ENCODE results near the gene TCF19.
"Not testable (repeated sequence)": the region's sequence is repeated elsewhere in the genome, so short reads cannot be mapped to it uniquely, and the experiment has no call there.

DNA sequence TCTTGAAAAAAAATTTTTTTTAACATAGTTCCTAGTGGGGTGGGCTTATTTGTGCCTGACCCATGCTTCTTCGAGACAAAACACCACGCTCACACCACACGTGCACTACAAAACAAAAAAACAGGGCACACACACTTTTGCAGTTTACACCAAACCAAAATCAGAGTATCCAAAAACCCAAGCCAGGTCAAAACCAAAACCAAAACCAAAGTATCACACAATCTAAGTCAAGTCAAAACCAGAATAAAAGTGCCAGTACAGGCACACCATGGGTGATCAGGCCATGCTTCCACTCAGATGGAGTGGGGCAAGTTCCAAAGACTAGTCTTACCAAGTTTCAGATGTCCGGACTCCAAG, 27.3 kb downstream of the TCF19 start:
- TF ChIP-seq, protein P1, sequence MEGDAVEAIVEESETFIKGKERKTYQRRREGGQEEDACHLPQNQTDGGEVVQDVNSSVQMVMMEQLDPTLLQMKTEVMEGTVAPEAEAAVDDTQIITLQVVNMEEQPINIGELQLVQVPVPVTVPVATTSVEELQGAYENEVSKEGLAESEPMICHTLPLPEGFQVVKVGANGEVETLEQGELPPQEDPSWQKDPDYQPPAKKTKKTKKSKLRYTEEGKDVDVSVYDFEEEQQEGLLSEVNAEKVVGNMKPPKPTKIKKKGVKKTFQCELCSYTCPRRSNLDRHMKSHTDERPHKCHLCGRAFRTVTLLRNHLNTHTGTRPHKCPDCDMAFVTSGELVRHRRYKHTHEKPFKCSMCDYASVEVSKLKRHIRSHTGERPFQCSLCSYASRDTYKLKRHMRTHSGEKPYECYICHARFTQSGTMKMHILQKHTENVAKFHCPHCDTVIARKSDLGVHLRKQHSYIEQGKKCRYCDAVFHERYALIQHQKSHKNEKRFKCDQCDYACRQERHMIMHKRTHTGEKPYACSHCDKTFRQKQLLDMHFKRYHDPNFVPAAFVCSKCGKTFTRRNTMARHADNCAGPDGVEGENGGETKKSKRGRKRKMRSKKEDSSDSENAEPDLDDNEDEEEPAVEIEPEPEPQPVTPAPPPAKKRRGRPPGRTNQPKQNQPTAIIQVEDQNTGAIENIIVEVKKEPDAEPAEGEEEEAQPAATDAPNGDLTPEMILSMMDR (conservative IDR thresholded peaks at IDR 0.05; ENCODE audit: low read depth in 2 of 2): not testable (repeated sequence)
- not testable (repeated sequence) for TF ChIP-seq POLR2AphosphoS5 (IDR thresholded peaks at IDR 0.05; ENCODE audit: low read depth); EZH2 (IDR thresholded peaks at IDR 0.05; ENCODE audit: low read depth, unreplicated experiment); CREB1 (CRISPR knock-in tag; IDR thresholded peaks at IDR 0.05; ENCODE audit: low read depth); ZNF114 (CRISPR knock-in tag; IDR thresholded peaks at IDR 0.05); NANOG (IDR thresholded peaks at IDR 0.05; ENCODE audit: borderline replicate concordance); EZH2phosphoT487 (IDR thresholded peaks at IDR 0.05; ENCODE audit: unreplicated experiment)
- TF ChIP-seq, protein P2, sequence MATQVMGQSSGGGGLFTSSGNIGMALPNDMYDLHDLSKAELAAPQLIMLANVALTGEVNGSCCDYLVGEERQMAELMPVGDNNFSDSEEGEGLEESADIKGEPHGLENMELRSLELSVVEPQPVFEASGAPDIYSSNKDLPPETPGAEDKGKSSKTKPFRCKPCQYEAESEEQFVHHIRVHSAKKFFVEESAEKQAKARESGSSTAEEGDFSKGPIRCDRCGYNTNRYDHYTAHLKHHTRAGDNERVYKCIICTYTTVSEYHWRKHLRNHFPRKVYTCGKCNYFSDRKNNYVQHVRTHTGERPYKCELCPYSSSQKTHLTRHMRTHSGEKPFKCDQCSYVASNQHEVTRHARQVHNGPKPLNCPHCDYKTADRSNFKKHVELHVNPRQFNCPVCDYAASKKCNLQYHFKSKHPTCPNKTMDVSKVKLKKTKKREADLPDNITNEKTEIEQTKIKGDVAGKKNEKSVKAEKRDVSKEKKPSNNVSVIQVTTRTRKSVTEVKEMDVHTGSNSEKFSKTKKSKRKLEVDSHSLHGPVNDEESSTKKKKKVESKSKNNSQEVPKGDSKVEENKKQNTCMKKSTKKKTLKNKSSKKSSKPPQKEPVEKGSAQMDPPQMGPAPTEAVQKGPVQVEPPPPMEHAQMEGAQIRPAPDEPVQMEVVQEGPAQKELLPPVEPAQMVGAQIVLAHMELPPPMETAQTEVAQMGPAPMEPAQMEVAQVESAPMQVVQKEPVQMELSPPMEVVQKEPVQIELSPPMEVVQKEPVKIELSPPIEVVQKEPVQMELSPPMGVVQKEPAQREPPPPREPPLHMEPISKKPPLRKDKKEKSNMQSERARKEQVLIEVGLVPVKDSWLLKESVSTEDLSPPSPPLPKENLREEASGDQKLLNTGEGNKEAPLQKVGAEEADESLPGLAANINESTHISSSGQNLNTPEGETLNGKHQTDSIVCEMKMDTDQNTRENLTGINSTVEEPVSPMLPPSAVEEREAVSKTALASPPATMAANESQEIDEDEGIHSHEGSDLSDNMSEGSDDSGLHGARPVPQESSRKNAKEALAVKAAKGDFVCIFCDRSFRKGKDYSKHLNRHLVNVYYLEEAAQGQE (IDR thresholded peaks at IDR 0.05; ENCODE audit: unreplicated experiment): not testable (repeated sequence)

Measured in GM23338 (cell line).